OCI-M2 (cell line): Measurements from ENCODE around the gene CHPT1.
"Not testable (repeated sequence)": the region's sequence is repeated elsewhere in the genome, so short reads cannot be mapped to it uniquely, and the experiment has no call there.

Experiments used
- DNase-seq: peaks from one replicate; lab custom pipeline; 2025; ENCODE audit not compliant: unreplicated experiment; lab: John Stamatoyannopoulos, UW

The CHPT1 gene

DNA sequence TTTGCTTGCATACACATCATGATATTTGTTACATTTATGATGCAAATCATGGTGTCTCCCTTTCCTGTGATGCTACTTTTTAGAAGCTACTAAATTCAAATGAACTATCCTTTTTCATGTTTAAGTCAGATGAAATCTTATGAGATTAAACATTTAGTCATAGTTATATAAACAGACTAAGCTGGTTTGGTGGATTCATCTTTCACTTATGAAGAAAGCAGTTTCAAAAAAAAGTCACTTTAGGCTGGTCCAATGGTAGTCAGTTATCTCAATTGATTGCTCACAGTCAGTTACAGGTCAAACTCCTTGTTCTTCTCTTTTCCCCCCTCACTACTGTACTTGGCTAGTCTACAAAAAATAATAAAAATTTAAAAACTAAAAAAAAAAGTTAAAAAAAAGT, 22.1 kb downstream of the CHPT1 start:
- DNase-seq, result no peak

DNA sequence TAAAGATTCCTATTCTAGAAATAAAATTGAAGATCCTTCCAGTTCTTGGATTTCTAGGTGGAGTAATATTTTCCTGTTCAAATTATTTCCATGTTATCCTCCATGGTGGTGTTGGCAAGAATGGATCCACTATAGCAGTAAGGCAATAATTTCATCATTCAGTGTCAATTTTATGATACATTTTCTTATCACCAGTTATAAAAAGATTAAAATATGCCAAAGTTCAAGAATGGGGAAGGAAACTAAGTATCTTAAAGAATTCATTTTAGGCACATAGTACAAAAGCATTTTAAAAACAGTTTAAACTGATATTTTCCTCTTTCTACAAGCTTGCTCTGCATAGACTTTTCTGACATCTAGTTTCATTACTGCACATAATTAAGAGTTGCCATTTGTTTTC, 22.7 kb downstream of the CHPT1 start:
- DNase-seq, result no peak

DNA sequence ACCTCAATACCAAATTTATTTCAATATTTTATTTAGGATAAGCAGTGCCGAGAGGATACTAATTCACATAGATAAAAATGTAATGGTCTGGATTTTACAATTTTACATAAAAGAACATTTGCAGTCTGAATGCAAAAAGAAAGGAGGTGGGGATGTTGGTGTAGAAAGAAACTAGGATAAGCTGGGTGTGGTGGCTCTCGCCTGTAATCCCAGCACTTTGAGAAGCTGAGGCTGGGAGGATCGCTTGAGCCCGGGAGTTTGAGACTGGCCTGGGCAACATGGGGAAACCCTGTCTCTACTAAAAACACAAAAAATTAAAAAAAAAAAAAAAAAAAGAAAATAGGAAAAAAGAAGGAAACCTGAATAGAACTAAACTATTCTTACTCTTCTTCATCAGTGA, 25.0 kb downstream of the CHPT1 start:
- no peak for DNase-seq

GRCh38 chr12:101727098-101727497, 29.7 kb downstream of the CHPT1 start:
- DNase-seq, result no peak

GRCh38 chr12:101729842-101730241, 32.4 kb downstream of the CHPT1 start:
- no peak for DNase-seq

DNA sequence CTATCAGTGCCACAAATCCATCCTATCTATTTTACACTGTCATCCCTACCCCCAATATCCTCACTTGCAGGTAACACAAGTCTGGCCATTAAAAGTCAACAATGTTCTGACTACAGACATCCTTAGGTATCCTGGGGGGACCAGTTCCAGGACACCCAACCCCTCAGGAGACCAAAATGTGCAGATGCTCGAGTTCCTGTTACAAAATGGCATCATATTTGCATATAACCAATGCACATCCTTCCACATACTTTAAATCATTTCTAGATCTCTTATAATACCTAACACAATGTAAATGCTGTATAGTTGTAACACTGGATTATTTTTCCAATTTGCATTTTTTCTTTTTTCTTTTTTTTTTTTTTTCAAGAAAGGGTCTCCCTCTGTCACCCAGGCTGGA, 34.9 kb downstream of the CHPT1 start:
- DNase-seq, result no peak

DNA sequence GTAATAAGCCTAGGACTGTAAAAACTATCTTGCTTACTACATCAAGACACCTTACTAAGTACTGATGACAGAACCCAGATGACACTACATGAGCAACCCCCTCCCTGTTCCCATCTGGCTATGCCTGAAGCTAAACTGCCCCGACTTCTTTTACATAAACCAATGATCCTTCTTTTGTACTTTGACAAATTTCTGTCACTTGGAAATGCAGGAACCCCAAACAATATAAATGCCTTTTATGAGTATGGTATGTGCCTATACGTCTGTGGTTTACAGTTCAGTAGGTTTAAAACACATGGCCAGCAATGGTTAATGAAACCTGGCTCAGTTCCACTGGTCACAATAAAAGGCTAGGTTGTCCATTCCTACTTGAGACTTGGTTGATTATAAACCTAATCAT, 35.7 kb downstream of the CHPT1 start:
- DNase-seq, result no peak

DNA sequence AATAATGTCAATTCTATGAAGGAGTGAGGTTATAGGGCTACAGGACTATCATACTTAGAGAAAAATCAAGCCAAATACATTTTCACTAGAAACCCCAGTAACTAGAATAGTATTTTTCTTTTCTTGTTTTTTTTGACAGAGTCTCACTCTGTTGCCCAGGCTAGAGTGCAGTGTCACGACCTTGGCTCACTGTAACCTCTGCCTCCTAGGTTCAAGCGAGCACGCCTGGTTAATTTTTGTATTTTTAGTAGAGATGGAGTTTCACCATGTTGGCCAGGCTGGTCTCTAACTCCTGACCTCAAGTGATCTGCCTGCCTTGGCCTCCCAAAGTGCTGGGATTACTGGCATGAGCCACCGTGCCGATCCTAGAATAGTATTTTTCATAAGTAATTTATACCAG, 37.0 kb downstream of the CHPT1 start:
- DNase-seq, result not testable (repeated sequence)

- DNase-seq, result no peak
These were observed 40.0 kb downstream of the CHPT1 start for GRCh38 chr12:101737476-101737875.

DNA sequence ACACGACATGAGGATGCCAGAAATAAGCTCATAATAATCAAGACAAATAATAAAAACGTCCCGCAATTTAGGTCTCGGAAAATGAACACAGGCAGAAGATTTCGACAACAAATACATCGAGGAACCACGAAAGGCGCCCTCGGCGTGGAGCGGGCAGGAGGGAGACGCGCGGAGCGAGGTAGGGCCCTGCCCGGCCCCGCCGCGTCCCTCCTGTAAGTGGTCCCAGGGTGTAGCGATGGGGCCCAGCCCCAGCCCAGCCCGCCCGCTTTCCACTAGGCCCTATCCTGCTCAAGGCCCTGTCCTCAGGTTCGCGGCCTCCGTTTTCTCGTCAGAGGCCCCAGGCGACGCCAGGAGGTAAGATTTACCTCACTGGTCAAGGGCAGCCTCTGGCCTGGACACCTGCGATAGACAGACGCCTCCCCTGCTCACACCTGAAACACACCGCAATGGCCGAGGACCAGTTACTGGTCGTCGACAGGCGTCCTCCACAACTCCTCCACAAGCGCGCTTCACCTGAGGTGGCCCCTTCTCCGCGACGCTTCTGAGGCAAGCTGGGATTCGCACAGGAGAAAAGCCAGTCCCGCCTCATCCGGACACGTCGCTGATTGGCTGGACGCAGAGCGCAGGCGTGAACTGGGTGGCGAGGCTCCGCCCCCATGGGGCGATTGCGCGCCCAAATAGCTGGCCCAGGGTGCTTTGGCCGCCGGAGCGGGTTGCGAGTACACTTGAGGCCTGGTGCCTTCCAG, 41.7 kb downstream of the CHPT1 start, which contains the start of gene SYCP3:
TSS of gene SYCP3 (minus strand) at position 543 of the 746 bp plus-strand sequence. CDS start 1,527 bp downstream, outside the sequence.
- no peak for DNase-seq

GRCh38 chr12:101740566-101740965, 43.1 kb downstream of the CHPT1 start:
- DNase-seq, result no peak

GRCh38 chr12:101740980-101741379, 43.5 kb downstream of the CHPT1 start:
- DNase-seq, result no peak

DNA sequence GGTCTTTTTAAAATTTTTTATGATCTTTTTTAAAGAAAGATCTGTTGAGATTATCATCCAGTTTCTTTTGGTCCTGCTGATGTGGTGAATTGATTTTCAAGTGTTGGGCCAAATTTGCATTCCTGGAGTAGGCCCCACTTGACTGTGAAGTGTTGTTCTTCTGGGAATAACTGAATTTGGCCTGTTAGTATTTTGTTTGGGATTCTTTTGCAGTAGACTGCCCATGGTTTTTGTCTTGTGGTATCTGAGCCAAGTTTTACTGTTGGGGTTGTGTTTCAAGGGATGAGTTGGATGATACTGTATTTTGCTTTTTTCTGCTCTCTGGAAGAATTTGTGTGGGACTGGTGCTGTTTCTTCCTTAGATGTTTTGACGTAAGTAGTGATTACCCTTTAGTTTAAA, 45.8 kb downstream of the CHPT1 start:
- no peak for DNase-seq

DNA sequence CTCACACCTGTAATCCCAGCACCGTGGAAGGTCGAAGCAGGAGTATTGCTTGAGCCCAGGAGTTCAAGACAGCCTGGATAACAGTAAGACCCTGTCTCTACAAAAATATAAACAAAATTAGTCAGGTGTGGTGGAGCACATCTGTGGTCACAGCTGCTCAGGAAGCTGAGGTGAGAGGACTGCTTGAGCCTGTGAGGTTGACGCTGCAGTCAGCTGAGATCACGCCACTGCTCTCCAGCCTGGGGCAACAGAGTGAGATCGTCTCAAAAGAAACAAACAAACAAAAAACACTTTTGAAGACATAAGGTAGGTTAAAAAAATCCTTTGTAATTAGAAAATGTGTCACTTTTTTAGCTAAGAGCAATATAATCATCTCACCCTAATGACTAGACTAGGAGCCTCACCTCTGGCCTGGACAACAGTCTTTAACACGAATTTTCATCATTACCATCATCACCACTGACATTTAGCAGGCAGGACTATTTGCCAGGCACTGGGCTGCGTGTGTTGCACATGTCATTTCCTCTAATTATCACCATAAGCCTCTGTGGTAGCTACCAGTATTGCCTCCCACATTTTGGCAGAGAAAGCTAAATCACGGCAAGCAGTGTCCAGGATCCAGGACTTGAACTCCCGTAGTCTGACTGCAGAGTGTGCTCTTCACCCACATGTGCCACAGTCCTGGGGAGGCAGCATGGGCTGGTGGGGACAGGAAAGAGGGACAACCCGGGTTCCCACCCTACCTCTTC, 46.5 kb downstream of the CHPT1 start:
- DNase-seq, result no peak

DNA sequence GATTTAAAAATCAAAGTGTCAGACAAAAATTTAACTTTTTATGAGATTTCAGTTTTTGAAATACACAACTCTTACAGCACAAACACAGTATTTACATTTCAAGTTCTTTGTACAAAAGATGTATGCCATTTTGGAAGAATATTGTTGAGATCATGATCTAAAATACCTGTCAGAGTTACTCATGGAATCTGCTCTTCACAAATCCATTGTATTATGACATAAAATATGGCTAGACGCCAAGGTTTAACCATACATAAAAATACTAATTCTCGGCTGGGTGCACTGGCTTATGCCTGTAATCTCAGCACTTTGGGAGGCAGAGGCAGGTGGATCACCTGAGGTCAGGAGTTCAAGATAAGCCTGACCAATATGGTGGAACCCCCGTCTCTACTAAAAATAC, 48.0 kb downstream of the CHPT1 start:
- no peak for DNase-seq

GRCh38 chr12:101746196-101746595, 48.8 kb downstream of the CHPT1 start:
- DNase-seq, result no peak

DNA sequence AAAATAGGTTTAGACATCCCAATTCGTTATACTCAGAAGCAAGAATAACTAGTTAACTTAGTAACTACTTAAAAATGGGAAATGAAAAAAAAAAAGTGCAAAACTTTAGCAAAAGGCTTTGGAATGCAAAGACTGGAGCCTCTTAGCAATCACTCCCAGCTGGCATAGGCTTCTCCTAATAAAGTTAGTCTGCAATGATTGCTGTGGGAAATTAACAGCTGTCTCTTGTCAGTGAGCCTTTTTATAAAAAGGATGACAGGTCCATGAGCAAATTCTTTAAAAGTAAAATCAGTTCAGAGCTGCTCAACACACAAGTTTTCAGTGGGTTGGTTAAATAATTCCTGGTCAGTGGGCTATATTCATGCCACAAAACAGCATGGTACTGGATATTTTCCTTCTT, 49.2 kb downstream of the CHPT1 start:
- no peak for DNase-seq

DNA sequence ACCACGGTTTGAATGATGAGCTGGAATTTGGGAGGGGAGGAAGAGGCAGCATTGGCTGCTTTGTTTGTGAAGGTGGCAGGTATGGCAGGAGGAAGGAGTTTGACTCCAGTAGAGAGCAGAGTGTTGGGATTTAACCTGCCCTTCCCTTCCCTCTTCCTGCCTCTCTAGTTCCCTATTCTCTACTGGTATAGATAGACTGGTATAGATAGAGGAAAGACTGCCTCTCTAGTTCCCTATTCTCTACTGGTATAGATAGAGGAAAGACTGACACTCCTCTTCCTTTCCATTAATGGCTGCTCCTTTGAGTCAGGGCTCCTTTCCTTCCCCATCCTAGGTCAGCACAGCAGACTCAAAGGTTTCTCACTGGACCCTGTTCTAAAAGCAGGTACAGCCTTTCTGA, 50.3 kb downstream of the CHPT1 start:
- DNase-seq, result no peak

- DNase-seq, result no peak
These were observed 51.5 kb downstream of the CHPT1 start for GRCh38 chr12:101748907-101749306.

DNA sequence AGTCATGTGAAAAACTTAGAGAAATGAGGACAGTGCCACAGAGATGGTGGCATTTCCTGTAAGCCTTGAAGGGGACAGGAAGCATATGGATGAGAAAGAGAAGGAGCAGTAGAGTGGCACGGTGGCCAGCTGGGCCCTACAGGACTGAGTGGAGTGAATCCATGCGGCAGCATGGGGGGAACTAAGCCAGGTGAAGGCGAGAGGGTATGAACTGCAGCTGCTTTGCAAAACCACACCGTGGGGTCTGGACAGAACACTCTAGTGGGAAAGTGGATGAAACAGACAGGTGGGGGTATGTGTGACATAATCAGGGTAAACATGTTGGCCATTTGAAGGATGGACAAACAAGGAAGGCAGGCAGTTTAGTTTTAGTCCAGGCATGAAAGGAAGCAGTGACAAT, 52.2 kb downstream of the CHPT1 start:
- DNase-seq, result no peak

GRCh38 chr12:101750152-101750551, 52.7 kb downstream of the CHPT1 start:
- DNase-seq, result no peak

GRCh38 chr12:101759396-101760047, 62.1 kb downstream of the CHPT1 start:
- no peak for DNase-seq
